GDM1 (cell line): Measurements from ENCODE around the gene BEST1.
"Not testable (repeated sequence)": the region's sequence is repeated elsewhere in the genome, so short reads cannot be mapped to it uniquely, and the experiment has no call there.

Source experiments
- DNase-seq: peaks from one replicate; lab custom pipeline; 2025; lab: John Stamatoyannopoulos, UW

Gene BEST1

DNA sequence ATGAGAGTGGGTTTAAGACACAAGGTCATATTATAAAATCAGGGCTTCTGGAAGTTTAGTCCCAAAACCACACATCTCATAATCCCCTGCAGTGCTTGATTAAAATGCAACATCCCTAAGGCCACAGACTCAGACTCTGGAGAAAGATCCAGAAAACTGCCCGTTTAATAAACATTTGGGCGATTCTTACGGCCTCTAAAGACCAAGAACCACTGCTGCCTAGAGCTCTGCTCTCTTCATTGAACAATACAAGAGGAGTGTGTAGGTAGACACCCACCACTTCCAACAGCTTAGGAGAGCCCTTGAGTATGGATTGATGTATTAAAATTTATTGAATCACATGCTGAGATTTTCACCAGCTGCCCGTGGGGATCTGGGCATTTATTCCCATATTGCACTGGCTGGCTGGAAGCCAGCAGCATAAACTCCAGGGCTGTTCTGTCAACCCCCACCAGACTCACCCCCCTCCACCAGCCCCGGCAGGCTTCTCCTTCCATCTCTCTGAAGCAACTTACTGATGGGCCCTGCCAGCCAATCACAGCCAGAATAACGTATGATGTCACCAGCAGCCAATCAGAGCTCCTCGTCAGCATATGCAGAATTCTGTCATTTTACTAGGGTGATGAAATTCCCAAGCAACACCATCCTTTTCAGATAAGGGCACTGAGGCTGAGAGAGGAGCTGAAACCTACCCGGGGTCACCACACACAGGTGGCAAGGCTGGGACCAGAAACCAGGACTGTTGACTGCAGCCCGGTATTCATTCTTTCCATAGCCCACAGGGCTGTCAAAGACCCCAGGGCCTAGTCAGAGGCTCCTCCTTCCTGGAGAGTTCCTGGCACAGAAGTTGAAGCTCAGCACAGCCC lies 749 bp upstream of the BEST1 start:
- DNase-seq = no peak

DNA sequence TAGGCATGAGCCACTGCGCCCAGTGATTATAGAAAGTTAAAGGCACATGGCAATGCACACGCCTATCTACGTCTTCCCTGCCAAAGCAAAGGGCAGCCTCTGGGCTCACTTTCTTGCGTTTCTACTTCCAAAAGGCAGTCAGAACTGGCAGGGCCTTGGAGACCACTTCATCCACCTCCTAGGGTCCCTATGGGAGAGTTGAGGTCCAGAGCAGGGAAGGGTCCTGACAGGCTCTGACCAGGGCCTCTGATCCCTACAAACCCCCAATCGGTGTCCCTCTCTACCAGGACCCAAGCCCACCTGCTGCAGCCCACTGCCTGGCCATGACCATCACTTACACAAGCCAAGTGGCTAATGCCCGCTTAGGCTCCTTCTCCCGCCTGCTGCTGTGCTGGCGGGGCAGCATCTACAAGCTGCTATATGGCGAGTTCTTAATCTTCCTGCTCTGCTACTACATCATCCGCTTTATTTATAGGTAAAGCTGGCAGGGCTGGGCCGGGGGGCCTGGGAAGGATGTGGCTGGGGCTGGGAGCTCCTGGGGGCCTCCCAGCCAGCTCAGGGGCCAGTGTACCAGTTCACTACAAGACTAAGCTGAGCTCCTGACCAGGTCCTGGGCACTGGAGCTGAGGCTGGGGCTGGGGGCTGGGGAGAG lies 1.5 kb downstream of the BEST1 start:
- no peak for DNase-seq

DNA sequence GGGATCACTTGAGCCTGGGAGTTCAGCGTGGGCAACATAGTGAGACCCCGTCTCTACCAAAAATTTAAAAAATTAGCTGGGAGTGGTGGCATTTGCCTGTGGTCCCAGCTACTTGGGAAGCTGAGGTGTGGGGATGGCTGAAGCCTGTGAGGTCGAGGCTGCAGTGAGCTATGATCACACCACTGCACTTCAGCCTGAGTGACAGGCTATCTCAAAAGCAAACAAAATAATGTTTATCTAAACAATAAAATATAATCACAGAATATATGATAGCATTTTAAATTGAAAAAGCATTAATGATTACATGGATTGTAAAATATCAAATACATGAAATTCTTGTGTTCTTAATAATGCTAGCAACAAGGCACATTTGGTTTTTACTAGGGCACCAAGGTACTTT lies 2.7 kb downstream of the BEST1 start:
- DNase-seq = no peak

DNA sequence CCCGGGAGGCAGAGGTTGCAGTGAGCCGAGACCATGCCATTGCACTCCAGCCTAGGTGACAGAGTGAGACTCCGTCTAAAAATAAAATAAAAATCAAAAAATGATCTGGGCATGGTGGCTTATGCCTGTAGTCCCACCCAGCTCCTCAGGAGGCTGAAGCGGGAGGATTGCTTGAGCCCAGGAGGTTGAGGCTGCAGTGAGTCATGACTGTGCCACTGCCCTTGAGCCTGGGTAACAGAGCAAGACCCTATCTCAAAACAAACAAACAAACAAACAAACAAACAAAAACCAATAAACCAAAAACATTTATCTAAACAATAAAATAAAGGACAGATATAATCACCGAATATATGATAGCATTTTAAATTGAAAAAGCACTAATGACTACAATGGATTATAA lies 3.5 kb downstream of the BEST1 start:
- DNase-seq = not testable (repeated sequence)

DNA sequence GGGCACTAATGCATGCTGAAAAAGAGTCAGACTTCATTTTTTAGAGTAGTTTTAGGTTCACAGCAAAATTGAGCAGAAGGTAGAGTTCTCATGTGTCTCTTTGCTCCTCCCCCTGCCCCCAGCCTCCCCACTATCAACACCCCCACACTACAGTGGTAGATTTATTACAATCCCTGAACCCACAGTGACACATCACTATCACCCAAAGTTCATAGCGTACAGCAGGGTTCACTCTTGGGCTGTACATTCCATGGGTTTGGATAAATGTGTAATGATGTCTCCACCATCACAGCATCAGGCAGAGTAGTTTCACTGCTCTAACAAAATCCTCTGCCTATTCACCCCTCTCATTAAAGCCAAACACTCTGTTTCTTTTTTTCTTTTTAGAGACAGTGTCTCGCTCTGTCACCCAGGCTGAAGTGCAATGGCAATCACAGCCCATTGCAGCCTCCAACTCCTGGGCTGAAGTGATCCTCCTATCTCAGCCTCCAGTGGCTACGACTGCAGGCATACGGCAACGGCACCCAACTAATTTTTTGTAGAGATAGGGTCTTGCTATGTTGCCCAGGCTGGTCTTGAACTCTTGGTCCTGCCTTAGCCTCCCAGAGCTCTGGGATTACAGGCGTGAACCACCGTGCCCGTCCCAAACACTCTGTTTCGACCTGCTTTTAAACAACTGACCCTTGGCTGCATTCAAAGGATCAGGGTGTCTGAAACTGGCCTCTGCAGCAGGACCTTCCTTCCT lies 4.1 kb downstream of the BEST1 start:
- DNase-seq = no peak

DNA sequence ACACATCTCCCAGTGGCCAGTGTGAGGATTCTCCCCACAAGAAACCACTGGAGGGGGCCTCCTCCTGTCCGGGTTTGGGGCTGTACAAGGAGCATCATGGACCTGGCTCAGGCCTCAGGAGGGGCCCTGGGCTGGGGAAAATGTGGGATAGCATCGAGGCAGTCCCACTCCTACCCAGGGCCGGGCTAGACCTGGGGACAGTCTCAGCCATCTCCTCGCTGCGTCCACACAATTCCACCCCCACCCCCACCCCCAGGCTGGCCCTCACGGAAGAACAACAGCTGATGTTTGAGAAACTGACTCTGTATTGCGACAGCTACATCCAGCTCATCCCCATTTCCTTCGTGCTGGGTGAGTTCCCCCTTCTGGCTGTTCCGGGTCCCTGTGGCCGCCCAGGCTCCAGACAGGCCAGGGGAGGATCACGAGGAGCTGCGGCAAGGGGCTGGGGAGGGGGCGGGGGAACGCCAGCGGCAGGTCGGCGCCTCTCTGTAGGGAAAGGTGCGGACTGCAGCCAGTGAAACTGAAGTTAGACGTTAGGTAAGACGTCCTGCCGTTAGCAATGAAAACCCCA lies 4.8 kb downstream of the BEST1 start:
- no peak for DNase-seq

DNA sequence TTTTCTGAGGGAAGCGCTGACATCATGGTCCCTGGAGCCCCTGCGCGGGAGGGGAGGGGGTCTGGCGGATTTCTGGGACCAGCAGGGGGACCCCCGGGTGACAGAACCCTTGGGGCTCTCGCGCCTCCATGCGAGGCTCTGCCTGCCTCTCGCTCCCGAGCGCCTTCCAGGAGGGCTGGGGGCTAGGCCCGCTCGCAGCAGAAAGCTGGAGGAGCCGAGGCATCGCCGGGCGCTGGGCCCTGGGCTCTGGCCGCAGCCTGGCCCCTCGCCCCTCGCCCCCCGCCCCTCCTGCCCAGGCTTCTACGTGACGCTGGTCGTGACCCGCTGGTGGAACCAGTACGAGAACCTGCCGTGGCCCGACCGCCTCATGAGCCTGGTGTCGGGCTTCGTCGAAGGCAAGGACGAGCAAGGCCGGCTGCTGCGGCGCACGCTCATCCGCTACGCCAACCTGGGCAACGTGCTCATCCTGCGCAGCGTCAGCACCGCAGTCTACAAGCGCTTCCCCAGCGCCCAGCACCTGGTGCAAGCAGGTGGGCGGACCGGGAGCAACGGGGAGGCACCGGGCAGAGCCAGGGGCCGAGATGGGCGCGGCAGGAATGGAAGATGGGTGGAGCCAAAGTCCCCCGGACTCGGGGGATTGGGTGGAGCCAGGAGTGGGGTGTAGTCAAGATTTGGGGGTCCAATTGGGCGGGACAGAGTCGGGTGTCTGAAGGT lies 5.4 kb downstream of the BEST1 start:
- DNase-seq = no peak

DNA sequence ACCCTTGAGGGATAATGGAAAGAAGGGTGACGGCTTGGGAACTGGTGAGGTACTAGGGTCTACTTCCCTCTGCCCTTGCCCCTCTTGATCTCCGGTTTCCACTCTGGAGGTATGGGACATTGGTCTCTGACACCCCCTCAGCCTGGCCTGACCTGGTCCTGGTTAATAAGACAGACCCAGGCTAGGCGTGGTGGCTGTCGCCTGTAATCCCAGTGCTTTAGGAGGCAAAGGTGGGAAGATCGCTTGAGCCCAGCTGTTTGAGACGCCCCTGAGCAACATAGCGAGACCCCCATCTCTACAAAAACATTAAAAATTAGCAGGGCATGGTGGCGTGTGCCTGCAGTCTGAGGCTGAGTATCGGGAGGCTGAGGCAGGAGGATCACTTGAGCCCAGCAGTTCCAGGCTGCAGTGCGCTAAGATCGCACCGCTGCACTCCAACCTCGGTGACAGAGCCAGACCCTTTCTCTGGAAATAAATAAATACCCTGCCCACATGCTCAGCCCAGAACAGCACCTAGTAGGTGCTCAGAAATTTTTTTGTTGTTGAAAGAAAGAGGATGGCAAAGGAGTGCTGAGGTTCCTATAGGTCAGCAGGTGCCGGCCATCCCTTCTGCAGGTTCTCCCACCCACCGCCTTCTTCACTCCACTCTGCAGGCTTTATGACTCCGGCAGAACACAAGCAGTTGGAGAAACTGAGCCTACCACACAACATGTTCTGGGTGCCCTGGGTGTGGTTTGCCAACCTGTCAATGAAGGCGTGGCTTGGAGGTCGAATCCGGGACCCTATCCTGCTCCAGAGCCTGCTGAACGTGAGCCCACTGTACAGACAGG lies 6.3 kb downstream of the BEST1 start:
- DNase-seq = no peak

DNA sequence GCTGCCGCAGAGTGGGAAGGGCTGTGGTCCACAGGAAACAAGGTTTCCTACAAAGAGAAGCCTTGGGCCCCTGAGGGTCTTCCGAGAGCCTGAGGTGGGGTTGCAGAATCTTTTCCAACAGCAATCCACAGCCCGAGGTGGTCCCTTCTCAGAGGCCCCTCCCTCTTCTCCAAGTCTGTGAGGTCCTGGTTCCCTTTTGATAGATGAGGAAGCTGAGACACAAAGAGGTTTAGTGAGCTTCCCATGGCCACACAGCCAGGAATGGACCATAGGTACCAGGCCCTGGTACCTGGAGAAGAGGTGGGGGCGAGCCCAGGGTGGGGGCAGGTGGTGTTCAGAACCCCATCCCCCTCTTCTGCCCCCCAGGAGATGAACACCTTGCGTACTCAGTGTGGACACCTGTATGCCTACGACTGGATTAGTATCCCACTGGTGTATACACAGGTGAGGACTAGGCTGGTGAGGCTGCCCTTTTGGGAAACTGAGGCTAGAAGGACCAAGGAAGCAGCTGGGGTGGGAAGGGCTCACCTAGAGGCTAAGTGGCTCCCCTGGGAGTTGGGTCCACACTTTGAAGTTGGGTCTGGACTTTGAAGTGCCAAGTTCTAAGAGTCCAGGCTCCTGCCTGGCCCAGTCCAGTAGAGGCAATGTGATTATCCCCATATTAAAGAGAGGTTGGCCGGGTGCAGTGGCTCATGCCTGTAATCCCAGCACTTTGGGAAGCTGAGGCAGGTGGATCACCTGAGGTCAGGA lies 7.0 kb downstream of the BEST1 start:
- DNase-seq = no peak

DNA sequence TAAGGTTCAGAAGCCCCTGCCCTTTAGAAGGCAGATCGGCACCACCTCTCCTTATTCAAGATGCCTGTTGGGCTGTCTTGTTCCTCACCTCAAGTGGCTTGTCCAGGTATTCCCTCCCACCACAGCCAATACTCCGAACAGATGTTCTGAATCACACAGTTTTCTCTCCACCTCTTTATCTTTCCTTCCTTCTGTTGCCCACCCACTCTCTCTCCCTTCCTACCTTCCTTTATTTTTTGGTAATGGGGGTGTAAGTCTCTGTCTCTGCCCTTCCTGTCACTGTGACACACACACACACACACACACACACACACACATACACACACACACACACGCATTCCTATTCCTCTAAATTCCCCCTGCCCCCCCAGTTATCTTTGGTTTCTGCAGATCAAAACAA lies 8.4 kb downstream of the BEST1 start:
- no peak for DNase-seq

DNA sequence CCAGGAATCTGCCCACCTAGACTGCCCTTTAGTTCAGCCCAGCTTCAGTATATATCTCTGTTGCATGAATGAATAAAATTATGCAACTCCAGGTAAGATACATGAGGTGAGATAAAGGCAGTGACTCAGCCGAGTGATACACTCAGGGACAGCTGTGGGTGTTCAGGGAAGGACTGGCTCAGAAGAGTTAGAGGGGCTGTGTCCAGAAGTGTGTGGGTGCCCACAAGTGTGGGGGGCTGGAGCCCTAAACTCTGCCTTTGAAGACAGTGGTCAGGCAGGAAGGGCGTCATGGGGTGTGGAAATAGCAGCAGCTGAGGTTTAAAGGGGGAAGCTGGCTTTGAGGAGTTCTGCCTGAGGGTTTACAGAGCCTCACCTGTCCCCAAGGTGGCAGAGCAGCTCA lies 9.0 kb downstream of the BEST1 start:
- no peak for DNase-seq

DNA sequence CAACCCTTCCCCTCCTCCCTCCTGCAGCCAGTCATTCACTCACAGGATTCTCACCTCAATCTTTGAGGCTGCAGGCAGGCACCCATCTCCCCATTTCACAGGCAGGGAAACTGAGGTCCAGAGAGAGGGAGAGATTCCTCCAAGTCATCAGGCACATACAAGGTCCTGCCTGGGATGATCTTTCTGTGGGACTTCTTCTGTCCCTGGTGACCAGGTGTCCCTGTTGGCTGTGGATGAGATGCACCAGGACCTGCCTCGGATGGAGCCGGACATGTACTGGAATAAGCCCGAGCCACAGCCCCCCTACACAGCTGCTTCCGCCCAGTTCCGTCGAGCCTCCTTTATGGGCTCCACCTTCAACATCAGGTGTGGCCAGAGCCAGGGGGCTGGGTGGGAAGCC lies 9.5 kb downstream of the BEST1 start:
- no peak for DNase-seq

DNA sequence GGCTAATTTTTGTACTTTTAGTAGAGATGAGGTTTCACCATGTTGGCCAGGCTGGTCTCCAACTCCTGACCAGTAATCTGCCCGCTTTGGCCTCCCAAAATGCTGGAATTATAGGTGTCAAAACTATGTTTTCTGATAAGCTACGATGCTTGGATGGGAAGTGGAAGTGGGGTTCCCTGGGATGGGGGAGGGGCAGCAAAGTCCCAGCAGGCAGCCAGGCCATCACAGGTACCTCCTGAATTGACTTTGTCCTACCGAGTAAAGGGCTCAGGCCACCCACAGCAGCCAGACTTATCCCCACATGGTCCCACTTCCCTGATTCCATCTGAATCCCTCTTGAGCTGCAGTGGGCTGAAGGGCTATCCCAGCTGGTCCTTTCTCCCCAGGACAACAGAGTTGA lies 10.4 kb downstream of the BEST1 start:
- no peak for DNase-seq

DNA sequence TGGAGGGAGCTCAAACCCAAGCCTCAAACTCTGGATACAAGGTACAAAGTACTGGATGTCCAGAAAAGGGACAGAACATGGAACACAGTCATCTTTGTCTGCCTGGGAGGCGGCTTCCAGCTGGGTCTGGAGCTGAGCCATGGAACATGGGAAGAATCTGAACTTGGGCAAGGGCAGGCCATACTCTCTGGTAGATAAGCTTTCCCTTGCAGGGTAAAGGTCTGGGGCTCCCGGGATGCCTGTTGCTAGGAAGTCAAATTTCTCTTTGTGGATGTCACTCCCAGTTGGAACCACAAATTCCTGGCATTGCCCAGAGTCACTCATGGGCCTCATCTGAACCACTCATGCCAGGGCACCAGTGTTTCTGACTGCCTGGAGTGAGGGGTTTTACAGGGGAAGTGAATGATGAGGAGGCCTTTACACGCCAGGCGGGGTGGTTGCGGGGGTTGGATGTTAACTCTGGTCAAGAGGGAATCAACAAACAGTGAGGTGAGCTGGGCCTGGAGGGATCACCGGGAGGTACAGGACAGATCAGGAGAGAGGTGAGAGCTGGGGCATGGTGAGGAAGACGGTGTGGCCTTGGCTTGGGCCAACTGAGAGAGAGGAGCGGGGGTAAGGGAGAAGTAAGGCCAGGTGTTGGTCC lies 11.5 kb downstream of the BEST1 start:
- no peak for DNase-seq

DNA sequence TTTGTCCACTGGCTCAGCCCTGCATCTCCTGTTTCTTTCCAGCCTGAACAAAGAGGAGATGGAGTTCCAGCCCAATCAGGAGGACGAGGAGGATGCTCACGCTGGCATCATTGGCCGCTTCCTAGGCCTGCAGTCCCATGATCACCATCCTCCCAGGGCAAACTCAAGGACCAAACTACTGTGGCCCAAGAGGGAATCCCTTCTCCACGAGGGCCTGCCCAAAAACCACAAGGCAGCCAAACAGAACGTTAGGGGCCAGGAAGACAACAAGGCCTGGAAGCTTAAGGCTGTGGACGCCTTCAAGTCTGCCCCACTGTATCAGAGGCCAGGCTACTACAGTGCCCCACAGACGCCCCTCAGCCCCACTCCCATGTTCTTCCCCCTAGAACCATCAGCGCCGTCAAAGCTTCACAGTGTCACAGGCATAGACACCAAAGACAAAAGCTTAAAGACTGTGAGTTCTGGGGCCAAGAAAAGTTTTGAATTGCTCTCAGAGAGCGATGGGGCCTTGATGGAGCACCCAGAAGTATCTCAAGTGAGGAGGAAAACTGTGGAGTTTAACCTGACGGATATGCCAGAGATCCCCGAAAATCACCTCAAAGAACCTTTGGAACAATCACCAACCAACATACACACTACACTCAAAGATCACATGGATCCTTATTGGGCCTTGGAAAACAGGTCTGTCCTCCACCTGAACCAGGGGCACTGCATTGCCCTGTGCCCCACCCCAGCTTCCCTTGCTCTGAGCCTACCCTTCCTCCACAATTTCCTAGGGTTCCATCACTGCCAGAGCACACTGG lies 12.3 kb downstream of the BEST1 start:
- no peak for DNase-seq

DNA sequence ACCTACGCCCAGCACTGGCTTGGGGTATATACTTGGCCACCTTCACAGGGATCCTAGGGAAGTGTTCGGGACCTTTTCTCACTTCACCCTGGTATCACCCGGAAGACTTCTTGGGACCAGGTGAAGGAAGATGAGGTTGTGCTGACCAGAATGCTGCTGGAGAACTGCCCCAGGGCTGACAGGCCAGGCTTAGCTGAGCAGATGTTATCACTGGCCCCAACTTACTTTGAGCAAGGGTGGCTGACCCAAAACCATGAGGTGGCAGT lies 12.8 kb downstream of the BEST1 start:
- DNase-seq = no peak

DNA sequence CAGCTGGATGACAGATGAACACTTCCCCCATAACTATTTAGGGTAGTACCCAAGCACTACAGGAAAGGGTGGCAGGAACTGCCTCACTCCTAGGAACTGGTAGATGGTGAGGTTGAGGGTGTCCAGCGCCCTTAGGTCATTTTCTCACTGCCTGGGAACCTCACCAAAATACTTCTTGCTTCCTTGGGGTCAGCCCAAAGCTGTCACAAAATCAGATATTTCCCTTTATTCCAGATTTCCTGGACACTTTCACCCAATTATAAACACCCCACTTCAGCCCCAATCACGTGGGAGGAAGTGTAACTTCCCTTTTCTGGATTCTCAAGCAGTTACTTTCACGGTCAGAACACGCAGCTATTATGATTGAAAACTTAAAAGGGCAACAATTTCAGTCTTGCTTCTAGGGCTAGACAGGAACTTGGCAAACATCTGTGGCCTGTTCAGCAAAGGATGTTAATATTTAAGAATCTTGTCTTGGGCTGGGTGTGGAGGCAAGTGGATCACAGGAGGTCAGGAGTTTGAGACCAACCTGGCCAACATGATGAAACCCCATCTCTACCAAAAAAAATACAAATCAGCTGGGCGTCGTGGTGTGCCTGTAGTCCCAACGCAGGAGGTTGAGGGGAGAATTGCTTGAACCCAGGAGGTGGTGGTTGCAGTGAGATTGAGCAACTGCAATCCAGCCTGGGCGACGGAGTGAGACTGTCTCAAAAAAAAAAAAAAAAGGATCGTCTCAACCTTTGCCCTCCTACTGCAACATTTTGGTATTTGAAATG lies 13.3 kb downstream of the BEST1 start:
- DNase-seq = peak; percentile 54

DNA sequence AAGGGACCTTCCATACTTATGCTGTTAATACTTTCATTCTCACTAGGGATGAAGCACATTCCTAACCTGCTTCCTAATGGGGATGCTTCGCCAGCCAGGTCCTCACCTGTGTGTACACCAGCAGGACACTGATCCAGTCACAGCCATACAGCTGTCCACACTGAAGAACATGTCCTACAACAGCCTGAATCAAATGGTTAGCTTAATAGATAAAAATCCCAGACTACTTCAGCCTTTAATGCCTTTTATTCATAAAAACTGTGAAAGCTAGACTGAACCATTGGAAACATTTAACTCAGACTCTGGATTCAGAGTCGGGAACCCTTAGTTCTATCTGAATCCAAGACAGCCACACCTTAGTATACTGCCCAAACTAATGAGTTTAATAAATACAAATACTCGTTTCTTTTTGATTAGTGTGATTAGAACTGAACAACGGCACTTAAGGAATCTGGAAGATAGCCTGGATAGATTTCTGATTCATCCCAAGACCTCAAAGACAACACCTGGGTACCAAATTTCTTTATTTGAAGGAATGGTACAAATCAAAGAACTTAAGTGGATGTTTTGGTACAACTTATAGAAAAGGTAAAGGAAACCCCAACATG lies 14.0 kb downstream of the BEST1 start:
- DNase-seq = no peak
